HepG2 (cell line): ENCODE data around the gene POLN. TPM values are rescaled to one million over a fixed set of nuclear protein-coding genes. Genes with fewer than 3 reads are reported as not detected.

Experiments used
- BHLHE40 ChIP-seq: IDR thresholded peaks from 2 replicates; pipeline ENCODE4 v1.6.1; 2011; ENCODE audit warnings: low read length, improper control_type of control experiment
- CC2D1A ChIP-seq: sonication (generic); formaldehyde crosslinking; IDR thresholded peaks from 2 replicates; pipeline ENCODE4 v1.8.1; 2023; ENCODE audit warnings: mild to moderate bottlenecking, missing genetic modification reagents
- EHMT2 ChIP-seq: fragments of 200-600 bp; sonication (generic); IDR thresholded peaks from 2 replicates; pipeline ENCODE4 v1.7.0; 2017; ENCODE audit warnings: antibody characterized with exemption, low read depth, low read length, borderline replicate concordance
- HDAC6 ChIP-seq: fragments of 200-600 bp; sonication (generic); IDR thresholded peaks from 2 replicates; pipeline ENCODE4 v1.7.0; 2017; ENCODE audit warnings: mild to moderate bottlenecking, antibody characterized with exemption, low read length, low read depth
- HNRNPH1 ChIP-seq: fragments of 200-400 bp; formaldehyde crosslinking; optimal IDR thresholded peaks from 2 replicates; pipeline ENCODE3; 2017; ENCODE audit warnings: mild to moderate bottlenecking, low read depth, low read length
- HOXA7 ChIP-seq: sonication (generic); formaldehyde crosslinking; IDR thresholded peaks from 2 replicates; pipeline ENCODE4 v1.8.1; 2022; ENCODE audit warnings: mild to moderate bottlenecking, missing genetic modification reagents, moderate library complexity
- HOXA9 ChIP-seq: sonication (generic); formaldehyde crosslinking; IDR thresholded peaks from 2 replicates; pipeline ENCODE4 v1.8.1; 2022; ENCODE audit warnings: missing genetic modification reagents, mild to moderate bottlenecking, moderate library complexity, borderline replicate concordance
- ISL2 ChIP-seq: sonication (generic); formaldehyde crosslinking; IDR thresholded peaks from 2 replicates; pipeline ENCODE4 v1.5.0; 2020; ENCODE audit warnings: missing genetic modification reagents
- NBN ChIP-seq: fragments of 450-650 bp; conservative IDR thresholded peaks from 2 replicates; pipeline ENCODE4 v1.6.1; 2017
- RFXANK ChIP-seq: IDR thresholded peaks from 2 replicates; pipeline ENCODE4 v1.6.1; 2016
- SAFB2 ChIP-seq: sonication (generic); formaldehyde crosslinking; IDR thresholded peaks from 2 replicates; pipeline ENCODE4 v1.5.1; 2020; ENCODE audit warnings: missing genetic modification reagents, low read depth, mild to moderate bottlenecking, borderline replicate concordance
- SOX13 ChIP-seq, 3 experiments: fragments of 450-650 bp in 1 of 3; sonication (generic) in 1 of 3; formaldehyde crosslinking in 1 of 3; IDR thresholded peaks in 2 of 3; conservative IDR thresholded peaks in 1 of 3; 2 replicates each; pipeline versions ENCODE4 v1.5.0 to v1.6.1; 2016 to 2020; ENCODE audit warnings: antibody characterized with exemption in 1 of 3, mild to moderate bottlenecking in 1 of 3, missing compliant biosample characterization in 1 of 3, missing genetic modification reagents in 1 of 3, moderate library complexity in 1 of 3
- TCF7L2 ChIP-seq: IDR thresholded peaks from 2 replicates; pipeline ENCODE4 v1.6.1; 2011; ENCODE audit warnings: mild to moderate bottlenecking, low read depth, low read length, moderate library complexity
- THRA ChIP-seq: sonication (generic); formaldehyde crosslinking; IDR thresholded peaks from 2 replicates; pipeline ENCODE4 v1.4.0; 2020; ENCODE audit warnings: missing genetic modification reagents, borderline replicate concordance
- WIZ ChIP-seq: sonication (generic); formaldehyde crosslinking; IDR thresholded peaks from 2 replicates; pipeline ENCODE4 v1.5.1; 2020; ENCODE audit warnings: mild to moderate bottlenecking, missing genetic modification reagents
- ZFP37 ChIP-seq: sonication (generic); formaldehyde crosslinking; IDR thresholded peaks from 2 replicates; pipeline ENCODE4 v1.4.0; 2020; ENCODE audit warnings: missing genetic modification reagents, borderline replicate concordance
- ZMYM3 ChIP-seq: sonication (generic); formaldehyde crosslinking; IDR thresholded peaks from 2 replicates; pipeline ENCODE4 v1.5.1; 2020; ENCODE audit warnings: mild to moderate bottlenecking, missing genetic modification reagents
- ZNF326 ChIP-seq: sonication (generic); formaldehyde crosslinking; IDR thresholded peaks from 2 replicates; pipeline ENCODE4 v1.4.0; 2020; ENCODE audit warnings: missing genetic modification reagents, borderline replicate concordance
- ZNF607 ChIP-seq: sonication (generic); formaldehyde crosslinking; IDR thresholded peaks from 2 replicates; pipeline ENCODE4 v1.5.1; 2020; ENCODE audit warnings: missing genetic modification reagents, mild to moderate bottlenecking, borderline replicate concordance
- ZNF724P ChIP-seq: sonication (generic); formaldehyde crosslinking; IDR thresholded peaks from 2 replicates; pipeline ENCODE4 v1.8.0; 2022; ENCODE audit warnings: missing genetic modification reagents, borderline replicate concordance
- ZNF747 ChIP-seq: sonication (generic); formaldehyde crosslinking; IDR thresholded peaks from 2 replicates; pipeline ENCODE4 v1.8.1; 2023; ENCODE audit warnings: missing genetic modification reagents, mild to moderate bottlenecking, borderline replicate concordance
- ZNF773 ChIP-seq: sonication (generic); formaldehyde crosslinking; IDR thresholded peaks from 2 replicates; pipeline ENCODE4 v1.4.0; 2020; ENCODE audit warnings: missing genetic modification reagents, borderline replicate concordance
- ZNF784 ChIP-seq: sonication (generic); formaldehyde crosslinking; IDR thresholded peaks from 2 replicates; pipeline ENCODE4 v1.5.1; 2020; ENCODE audit warnings: missing genetic modification reagents, mild to moderate bottlenecking, borderline replicate concordance
- ZNF891 ChIP-seq: sonication (generic); formaldehyde crosslinking; IDR thresholded peaks from 2 replicates; pipeline ENCODE4 v1.5.0; 2020; ENCODE audit warnings: mild to moderate bottlenecking, missing genetic modification reagents
- ZSCAN21 ChIP-seq: sonication (generic); formaldehyde crosslinking; IDR thresholded peaks from 2 replicates; pipeline ENCODE4 v1.8.0; 2022; ENCODE audit warnings: mild to moderate bottlenecking, missing genetic modification reagents, moderate library complexity, borderline replicate concordance
- polyA plus RNA-seq, 8 experiments: library from polyadenylated mRNA; depleted of rRNA in 3 of 8; stranded (reverse) in 7 of 8; unstranded in 1 of 8; fragments of >200 nt; fragmentation: Illumina TruSeq in 4 of 8; extraction: Trizol in 4 of 8; gene quantifications; 2 replicates each; pipeline versions ENCODE4 v1.2.1 to v1.2.3, GENCODE V29; 2011 to 2016; ENCODE audit warnings: low read depth in 4 of 8, missing spikeins in 1 of 8, mixed read lengths in 1 of 8; ENCODE audit not compliant: insufficient read depth in 1 of 8
- total RNA-seq, 5 experiments: library from RNA; depleted of rRNA; stranded (reverse); fragments of >200 nt; fragmentation: Illumina TruSeq; extraction: Trizol; gene quantifications; 2 replicates each; pipeline ENCODE4 v1.2.3, GENCODE V29; 2016; ENCODE audit warnings: low read depth in 1 of 5

Gene POLN
- total and polyA plus RNA-seq, 2 of the 13 experiments (the other 11 are each of a cell fraction or from before 2014, with no cell fraction given), result 0.93 to 1.5 TPM

- no peak for TF ChIP-seq EHMT2
- no peak for TF ChIP-seq BHLHE40
- no peak for TF ChIP-seq HNRNPH1
- no peak for TF ChIP-seq ZNF607 (CRISPR knock-in tag)
- peak; percentile 81 for TF ChIP-seq THRA (CRISPR knock-in tag)
- TF ChIP-seq ZNF326, result no peak
- 0 out of 2 replicates have a peak, but pooled peaks have one; percentile 11 for TF ChIP-seq ZSCAN21 (CRISPR knock-in tag)
- no peak for TF ChIP-seq ZNF724P (CRISPR knock-in tag)
- TF ChIP-seq HDAC6, result no peak
- no peak for TF ChIP-seq ZNF747 (CRISPR knock-in tag)
- TF ChIP-seq ZNF891, result no peak
- no peak for TF ChIP-seq WIZ (CRISPR knock-in tag)
- TF ChIP-seq HOXA7 (CRISPR knock-in tag), result no peak
- TF ChIP-seq ZMYM3 (CRISPR knock-in tag), result peak; percentile 14; the same call in 1 of the 2 replicates
- TF ChIP-seq TCF7L2, result no peak
- TF ChIP-seq SOX13 (IDR thresholded peaks at IDR 0.05), result no peak
- TF ChIP-seq SOX13 (CRISPR knock-in tag; conservative IDR thresholded peaks at IDR 0.05 in 1 of 2, IDR thresholded peaks at IDR 0.05 in 1 of 2), result no peak
- TF ChIP-seq HOXA9, result no peak
- no peak for TF ChIP-seq RFXANK (CRISPR knock-in tag)
- no peak for TF ChIP-seq CC2D1A (CRISPR knock-in tag)
- no peak for TF ChIP-seq ZNF773 (CRISPR knock-in tag)
- TF ChIP-seq NBN, result no peak
- TF ChIP-seq ISL2 (CRISPR knock-in tag), result no peak
- peak; percentile 72; the same call in 1 of the 2 replicates for TF ChIP-seq ZNF784 (CRISPR knock-in tag)
- TF ChIP-seq SAFB2 (CRISPR knock-in tag), result no peak
- TF ChIP-seq ZFP37 (CRISPR knock-in tag), result no peak
Measured at GRCh38 chr4:2061186-2062131, 180.5 kb downstream of the POLN start (continued).
